Suprapubic skin (tissue), 3 donors: Measurements from ENCODE around the gene KTI12.

ENCODE experiments used
- CTCF ChIP-seq, 2 donors: fragments of 200-600 bp in 1 of 2; fragments of 450-650 bp in 1 of 2; sonication (generic) in 1 of 2; IDR thresholded peaks; one replicate each; pipeline ENCODE4 v1.5.1; 2016 to 2019; ENCODE audit warnings: antibody characterized with exemption in 2 of 2, mild to moderate bottlenecking in 1 of 2, moderate library complexity in 1 of 2
- EP300 ChIP-seq: sonication (generic); formaldehyde crosslinking; IDR thresholded peaks from one replicate; pipeline ENCODE4 v1.6.1; 2017; ENCODE audit warnings: antibody characterized with exemption
- POLR2A ChIP-seq, 2 donors: fragments of 450-650 bp; IDR thresholded peaks; one replicate each; pipeline ENCODE4 v1.6.1; 2017; ENCODE audit warnings: antibody characterized with exemption in 2 of 2, mild to moderate bottlenecking in 2 of 2, moderate library complexity in 2 of 2

DNA sequence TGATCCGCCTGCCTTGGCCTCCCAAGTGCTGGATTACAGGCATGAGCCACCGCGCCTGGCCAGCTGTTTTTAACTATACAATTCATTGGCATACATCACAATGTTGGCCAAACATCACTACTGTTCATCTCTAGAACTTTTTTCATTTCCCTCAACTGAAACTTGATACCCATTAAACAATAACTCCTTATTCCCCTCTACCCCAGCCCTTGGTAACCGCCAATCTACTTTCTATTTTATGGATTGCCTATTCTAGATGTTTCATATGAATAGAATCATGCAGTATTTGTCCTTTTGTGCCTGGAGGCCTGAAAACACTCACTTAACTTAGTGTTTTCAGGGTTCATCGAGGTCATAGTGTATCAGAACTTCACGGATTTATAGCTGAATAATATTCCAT is 38.7 kb upstream of the KTI12 start:
- TF ChIP-seq CTCF (IDR thresholded peaks at IDR 0.05) (no peak), POLR2A (IDR thresholded peaks at IDR 0.05) (no peak), EP300 (no peak)
